Hepatocyte (in vitro differentiated cells): ENCODE data around the gene MAX.

ENCODE experiments used
- CTCF ChIP-seq: fragments of 200-600 bp; sonication (generic); IDR thresholded peaks from 2 replicates; pipeline ENCODE4 v1.5.1; 2016; ENCODE audit warnings: antibody characterized with exemption, mild to moderate bottlenecking; ENCODE audit not compliant: poor library complexity
- EZH2phosphoT487 ChIP-seq: fragments of 200-600 bp; sonication (generic); IDR thresholded peaks from one replicate; pipeline ENCODE4 v1.6.1; 2018; ENCODE audit warnings: antibody characterized with exemption, mild to moderate bottlenecking, low read depth, moderate library complexity; ENCODE audit not compliant: unreplicated experiment, severe bottlenecking

- TF ChIP-seq EZH2phosphoT487 (no peak), CTCF (no peak)
These were observed 69.1 kb downstream of the MAX start for GRCh38 chr14:65033181-65033580.
